OCI-LY3 (cell line): ENCODE data around the gene ZNF573.
"Not testable (repeated sequence)": the region's sequence is repeated elsewhere in the genome, so short reads cannot be mapped to it uniquely, and the experiment has no call there.

ENCODE experiments used
- EZH2phosphoT487 ChIP-seq: fragments of 200-600 bp; shearing (Covaris generic); IDR thresholded peaks from 2 replicates; pipeline ENCODE4 v1.6.1; 2018; ENCODE audit warnings: antibody characterized with exemption, mixed run types, low read depth
- TF ChIP-seq, protein P1 (sequence below): fragments of 200-600, 300-600 bp; sonication (generic); IDR thresholded peaks from 2 replicates; pipeline ENCODE4 v1.5.1; 2014; ENCODE audit warnings: antibody characterized with exemption, low read length, low read depth

DNA sequence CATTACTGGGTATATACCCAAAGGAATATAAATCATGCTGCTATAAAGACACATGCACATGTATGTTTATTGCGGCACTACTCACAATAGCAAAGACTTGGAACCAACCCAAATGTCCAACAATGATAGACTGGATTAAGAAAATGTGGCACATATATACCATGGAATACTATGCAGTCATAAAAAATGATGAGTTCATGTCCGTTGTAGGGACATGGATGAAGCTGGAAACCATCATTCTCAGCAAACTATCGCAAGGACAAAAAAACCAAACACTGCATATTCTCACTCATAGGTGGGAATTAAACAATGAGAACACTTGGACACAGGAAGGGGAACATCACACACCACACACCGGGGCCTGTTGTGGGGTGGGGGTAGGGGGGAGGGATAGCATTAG lies 21.7 kb downstream of the ZNF573 start:
- TF ChIP-seq, protein P1, sequence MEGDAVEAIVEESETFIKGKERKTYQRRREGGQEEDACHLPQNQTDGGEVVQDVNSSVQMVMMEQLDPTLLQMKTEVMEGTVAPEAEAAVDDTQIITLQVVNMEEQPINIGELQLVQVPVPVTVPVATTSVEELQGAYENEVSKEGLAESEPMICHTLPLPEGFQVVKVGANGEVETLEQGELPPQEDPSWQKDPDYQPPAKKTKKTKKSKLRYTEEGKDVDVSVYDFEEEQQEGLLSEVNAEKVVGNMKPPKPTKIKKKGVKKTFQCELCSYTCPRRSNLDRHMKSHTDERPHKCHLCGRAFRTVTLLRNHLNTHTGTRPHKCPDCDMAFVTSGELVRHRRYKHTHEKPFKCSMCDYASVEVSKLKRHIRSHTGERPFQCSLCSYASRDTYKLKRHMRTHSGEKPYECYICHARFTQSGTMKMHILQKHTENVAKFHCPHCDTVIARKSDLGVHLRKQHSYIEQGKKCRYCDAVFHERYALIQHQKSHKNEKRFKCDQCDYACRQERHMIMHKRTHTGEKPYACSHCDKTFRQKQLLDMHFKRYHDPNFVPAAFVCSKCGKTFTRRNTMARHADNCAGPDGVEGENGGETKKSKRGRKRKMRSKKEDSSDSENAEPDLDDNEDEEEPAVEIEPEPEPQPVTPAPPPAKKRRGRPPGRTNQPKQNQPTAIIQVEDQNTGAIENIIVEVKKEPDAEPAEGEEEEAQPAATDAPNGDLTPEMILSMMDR, result not testable (repeated sequence)
- not testable (repeated sequence) for TF ChIP-seq EZH2phosphoT487
